Adrenal gland (tissue), 5 donors: ENCODE results near the gene YWHAE.

Source experiments
- CTCF ChIP-seq, 6 experiments: fragments of 450-650 bp in 4 of 6; fragments of 200-600 bp in 2 of 6; sonication (generic) in 1 of 6; IDR thresholded peaks; 1 replicate in 5 of 6; 2 replicates in 1 of 6; pipeline versions ENCODE4 v1.5.1 to v1.8.0; 2016 to 2021; ENCODE audit warnings: antibody characterized with exemption in 6 of 6, mild to moderate bottlenecking in 2 of 6, moderate library complexity in 1 of 6
- POLR2A ChIP-seq, 2 donors: fragments of 450-650 bp; IDR thresholded peaks; one replicate each; pipeline ENCODE4 v1.6.1; 2017; ENCODE audit warnings: antibody characterized with exemption in 2 of 2, mild to moderate bottlenecking in 2 of 2, moderate library complexity in 1 of 2
- donor health status: DM: no; HTN: no; CAD: no.

GRCh38 chr17:1301546-1301945, 98.5 kb downstream of the YWHAE start:
- TF ChIP-seq POLR2A (IDR thresholded peaks at IDR 0.05): no peak
- no peak for TF ChIP-seq CTCF (IDR thresholded peaks at IDR 0.05)
